Measurements from ENCODE around the gene MMP28.

- TF ChIP-seq CTCF (IDR thresholded peaks at IDR 0.05) = no peak
- no peak for TF ChIP-seq EZH2 (IDR thresholded peaks at IDR 0.05; ENCODE audit: borderline replicate concordance, insufficient read depth, low read depth, low read length, poor library complexity, severe bottlenecking)
Measured at GRCh38 chr17:35752471-35752870, 43.0 kb downstream of the MMP28 start.
